Activated CD4-positive, CD25-positive, alpha-beta regulatory T cell treated with anti-CD3 and anti-CD28 coated beads, Interleukin-2, amount 50 U/mL, for 16 hours (primary cell): Measurements from ENCODE around the gene NCOA4.
"Not testable (repeated sequence)": the region's sequence is repeated elsewhere in the genome, so short reads cannot be mapped to it uniquely, and the experiment has no call there.

Experiments
- DNase-seq: peaks from one replicate; pipeline ENCODE4 v3.0.0-alpha.2; 2020; ENCODE audit warnings: low read depth, low spot score

The NCOA4 gene

GRCh38 chr10:46052057-46052790, 21.8 kb upstream of the NCOA4 start:
- no peak for DNase-seq

- no peak for DNase-seq
Measured at GRCh38 chr10:46050941-46051623, 20.7 kb upstream of the NCOA4 start.

DNA sequence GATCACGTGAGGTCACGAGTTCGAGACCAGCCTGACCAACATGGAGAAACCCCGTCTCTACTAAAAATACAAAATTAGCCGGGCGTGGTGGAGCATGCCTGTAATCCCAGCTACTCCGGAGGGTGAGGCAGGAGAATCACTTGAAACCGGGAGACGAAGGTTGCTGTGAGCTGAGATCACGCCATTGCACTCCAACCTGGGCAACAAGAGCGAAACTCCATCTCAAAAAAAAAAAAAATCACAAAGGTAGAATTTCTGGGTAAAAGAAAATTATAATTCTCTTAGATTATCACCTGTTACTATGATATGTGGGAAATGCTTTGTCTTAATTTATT, 19.0 kb upstream of the NCOA4 start:
- not testable (repeated sequence) for DNase-seq

- no peak for DNase-seq
Measured at GRCh38 chr10:46048152-46048551, 17.7 kb upstream of the NCOA4 start.

- DNase-seq: no peak
Measured at GRCh38 chr10:46046261-46046660, 15.8 kb upstream of the NCOA4 start, which contains the start of gene MSMB. Gene MSMB, minus strand, starts transcription at chr10:46046269. Its CDS starts 32 bp downstream, at chr10:46046237.

- no peak for DNase-seq
Measured at GRCh38 chr10:46042527-46042926, 12.1 kb upstream of the NCOA4 start.

- DNase-seq: no peak
Measured at GRCh38 chr10:46040004-46040403, 9.6 kb upstream of the NCOA4 start.

GRCh38 chr10:46037107-46037825, 6.8 kb upstream of the NCOA4 start:
- DNase-seq: no peak

DNA sequence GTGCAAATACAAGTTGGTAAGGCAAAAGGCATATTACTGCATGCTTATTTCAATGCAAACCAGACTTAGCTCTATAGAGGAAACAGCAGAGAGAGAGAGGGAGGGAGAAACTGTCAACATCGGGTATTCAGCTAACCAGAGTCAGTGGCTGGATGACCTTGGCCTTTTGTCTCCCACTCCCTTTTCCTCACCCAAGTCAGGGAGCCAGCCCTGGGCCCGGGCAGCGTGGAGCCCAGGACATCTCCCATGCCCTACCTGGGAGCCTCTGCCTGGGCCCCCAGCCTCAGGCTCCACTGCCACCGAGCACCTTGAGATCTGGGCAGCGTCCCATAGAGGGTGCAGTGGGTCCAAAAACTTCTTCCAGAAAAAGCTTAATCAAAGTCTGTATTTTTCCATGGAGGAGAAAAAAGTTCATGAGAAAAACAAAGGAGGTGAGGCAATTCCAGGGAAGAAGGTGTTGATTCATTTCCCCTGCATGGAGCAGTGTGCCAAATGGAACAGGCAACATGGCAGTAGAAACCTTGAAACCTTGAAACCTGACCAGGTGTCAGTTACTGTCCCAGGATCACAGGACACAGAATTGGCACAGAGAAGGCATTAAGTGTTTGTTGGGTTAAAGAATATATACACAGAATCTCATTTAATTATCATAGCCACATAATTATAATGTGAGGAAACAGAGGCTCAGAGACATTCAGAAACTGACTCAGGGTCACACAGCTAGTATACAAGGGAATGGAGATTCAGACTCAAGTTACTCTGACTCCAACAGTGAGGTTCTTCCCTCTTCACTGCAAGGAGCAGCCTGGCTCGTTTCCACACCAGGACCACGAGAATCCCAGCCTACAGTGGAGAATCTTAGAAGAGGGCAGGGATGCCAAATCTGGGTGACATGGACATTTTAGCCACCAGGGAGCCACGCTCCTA, 5.8 kb upstream of the NCOA4 start:
- no peak for DNase-seq

- no peak for DNase-seq
Measured at GRCh38 chr10:46033602-46034011, 3.2 kb upstream of the NCOA4 start.

DNA sequence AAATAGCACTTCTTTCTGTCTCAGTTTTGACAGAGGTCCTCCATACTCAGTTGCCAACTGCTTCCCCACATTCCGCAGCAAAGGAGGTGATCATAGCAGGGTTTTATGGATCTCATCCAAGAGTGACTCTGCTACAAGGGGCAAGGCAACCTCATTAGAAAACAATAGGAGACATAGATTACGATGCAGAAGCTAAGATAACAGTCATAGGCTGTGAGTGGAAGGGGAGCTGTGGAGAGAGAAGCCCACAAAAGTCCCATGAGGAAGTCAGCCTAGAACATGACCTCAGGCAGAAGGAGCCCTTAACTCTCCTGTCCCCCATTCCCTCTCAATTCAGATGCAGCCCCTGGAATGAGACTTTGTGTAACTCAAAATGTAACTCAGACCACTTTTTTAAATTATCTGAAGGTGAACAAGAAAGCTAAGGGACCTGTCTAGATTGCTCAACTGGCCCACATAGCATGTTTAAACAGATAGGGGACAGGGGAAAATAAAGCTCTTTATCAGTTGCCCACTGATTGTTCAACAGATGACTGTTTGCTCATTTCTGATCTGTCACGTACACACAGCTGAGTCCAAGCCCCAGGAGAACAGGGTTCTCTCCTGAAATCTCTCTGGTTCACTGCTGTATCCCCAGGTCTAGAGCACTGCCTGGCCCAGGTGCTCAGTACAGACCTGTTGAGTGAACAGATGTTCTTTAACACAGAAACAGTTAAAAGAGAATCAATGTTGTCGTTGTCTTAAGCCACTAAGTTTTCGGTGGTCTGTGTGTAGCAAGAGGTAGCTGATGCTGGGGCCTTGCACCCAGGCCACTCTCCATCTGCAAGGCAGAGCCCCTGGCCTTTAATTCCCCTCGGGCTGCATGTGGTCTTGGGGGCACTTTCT, 1.5 kb upstream of the NCOA4 start:
- DNase-seq: no peak

DNA sequence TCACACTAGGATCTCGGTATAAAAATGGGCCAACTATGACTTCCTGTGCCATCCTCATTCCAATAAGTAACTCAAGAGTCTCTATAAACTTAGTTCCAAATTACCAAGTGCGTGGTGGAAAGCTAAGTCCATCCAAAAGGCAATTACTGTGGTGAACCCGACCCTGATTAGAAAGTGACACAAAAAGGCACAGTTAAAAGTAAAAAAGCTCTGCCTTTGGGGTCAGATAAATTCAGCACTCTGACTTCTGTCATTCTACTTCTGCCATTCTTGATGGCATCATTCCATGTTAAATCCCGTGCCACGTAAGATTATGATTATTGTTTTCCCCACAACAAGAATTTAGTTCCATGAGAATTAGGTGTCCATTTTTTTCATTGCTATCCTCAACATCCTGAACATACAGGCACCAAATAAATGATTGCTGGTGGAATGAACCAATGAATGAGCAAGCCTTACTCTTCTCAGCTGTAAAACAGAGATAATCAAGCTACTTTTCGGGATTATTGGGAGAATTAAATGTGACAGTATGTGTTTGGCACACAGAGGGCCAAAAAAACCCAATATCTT, 877 bp downstream of the NCOA4 start:
- no peak for DNase-seq

GRCh38 chr10:46028584-46029460, 1.6 kb downstream of the NCOA4 start:
- peak; percentile 11 for DNase-seq

GRCh38 chr10:46026106-46026505, 4.3 kb downstream of the NCOA4 start:
- no peak for DNase-seq

DNA sequence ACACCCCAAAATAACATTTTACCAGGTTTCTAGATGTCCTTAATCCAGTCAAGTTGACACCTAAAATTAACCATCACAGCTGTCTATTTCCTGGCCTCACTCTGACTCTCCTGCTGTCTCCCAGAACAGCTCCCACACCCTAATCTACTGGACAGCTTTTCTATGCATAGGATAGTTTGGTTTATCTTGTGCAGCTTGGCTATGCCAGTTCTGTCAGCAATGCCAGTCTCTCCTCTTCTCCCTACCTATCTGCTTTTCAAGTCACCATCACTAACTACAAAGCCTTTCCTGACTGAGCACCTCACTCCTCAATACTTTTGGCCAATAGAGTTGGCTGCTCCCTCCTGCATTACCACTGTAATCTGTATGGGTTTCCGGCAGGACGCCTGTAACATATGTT, 5.0 kb downstream of the NCOA4 start:
- no peak for DNase-seq

DNA sequence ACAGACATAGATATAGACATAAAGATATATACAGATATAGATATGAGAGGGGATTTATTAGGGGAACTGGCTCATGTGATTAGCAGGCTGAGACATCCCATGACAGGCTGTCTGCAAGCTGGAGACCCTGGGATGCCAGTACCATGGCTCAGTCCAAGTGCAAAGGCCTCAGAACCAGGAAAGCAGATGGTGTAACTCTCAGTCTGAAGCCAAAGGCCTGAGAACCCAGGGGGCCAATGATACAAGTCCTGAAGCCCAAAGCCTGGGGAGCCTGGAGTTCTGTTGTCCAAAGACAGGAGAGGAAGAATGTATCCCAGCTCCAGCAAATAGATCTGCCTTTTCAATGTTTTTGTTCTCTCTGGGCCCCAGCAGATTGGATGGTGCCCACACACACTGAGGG, 5.5 kb downstream of the NCOA4 start:
- no peak for DNase-seq

GRCh38 chr10:46022978-46023702, 7.3 kb downstream of the NCOA4 start:
- peak; percentile 62 for DNase-seq

GRCh38 chr10:46020344-46020657, 10.1 kb downstream of the NCOA4 start:
- DNase-seq: no peak
